HG03025 (cell line): ENCODE measurements around the gene SPART.

Source experiments
- ATAC-seq: cut with Tn5 transposase; IDR thresholded peaks from one replicate; pipeline ENCODE4 v1.9.1; 2021; ENCODE audit warnings: mild to moderate bottlenecking, moderate library complexity; ENCODE audit not compliant: unreplicated experiment, low FRiP score

The SPART gene

DNA sequence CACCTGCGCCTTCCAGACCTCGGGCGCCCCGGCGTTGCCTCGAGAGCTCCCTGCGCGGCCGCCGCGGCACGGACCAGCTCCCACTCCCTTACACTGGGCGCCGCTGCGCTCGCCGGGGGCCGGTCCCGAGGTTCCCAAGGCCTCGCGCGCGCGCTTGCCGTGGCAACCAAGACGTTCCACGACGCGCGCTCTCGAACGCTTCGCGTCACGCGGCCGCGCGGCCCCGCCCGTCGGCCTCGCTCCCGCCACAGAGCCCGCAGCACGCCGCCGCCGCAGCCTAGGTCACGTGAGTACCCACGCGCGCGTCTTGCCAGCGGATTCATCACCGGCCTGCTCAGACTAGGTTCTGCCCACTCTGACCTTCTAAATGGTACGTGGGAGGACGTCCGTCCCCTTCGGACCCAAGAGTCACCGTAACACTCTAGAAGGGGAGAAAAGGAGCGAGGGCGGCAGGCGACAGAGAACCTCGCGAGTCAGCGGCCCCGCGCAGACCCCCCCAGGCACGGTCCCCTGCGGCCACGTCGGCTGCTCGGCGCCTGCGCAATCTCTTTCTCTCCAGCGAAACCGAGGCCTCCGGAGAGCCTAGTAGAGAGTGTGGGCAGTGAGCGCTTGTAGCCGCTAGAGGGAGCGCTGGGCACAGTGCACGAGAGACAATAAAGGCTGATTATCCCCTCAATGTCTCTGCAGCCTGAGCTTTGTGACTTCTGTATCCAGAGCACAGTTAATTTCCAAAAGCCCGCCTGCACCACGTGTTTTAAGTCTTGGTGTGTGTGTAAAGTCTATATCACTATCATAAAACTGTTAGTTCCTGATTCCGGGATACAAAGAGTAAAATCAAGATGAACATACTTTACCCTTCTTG is at the start of gene SPART:
SPART (minus strand) TSS at position 173 of the 862 bp plus-strand sequence. CDS start 10,564 bp downstream, outside the sequence.
- ATAC-seq, result peak; percentile 96

- ATAC-seq, result no peak
Observed at GRCh38 chr13:36395280-36395679, 49.1 kb upstream of the SPART start.

DNA sequence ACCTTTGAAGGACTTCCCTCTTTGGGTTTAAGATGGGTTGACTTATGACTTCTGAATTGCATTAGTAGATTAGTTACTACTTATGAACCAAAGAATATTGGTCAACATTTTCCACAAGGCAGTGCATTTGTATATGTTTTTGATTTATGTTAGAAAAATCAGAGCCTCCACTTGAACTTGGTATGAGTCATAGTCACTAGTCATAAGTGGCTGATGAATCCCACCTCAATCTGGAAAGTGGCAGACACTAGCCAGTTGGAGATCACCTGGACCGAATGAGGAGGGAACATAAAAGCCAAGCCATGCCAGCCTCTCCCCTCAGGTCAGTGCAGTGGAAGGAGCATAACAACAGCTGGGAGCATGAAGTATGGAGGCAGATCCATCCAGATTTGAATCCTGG is 39.3 kb upstream of the SPART start:
- ATAC-seq, result no peak

DNA sequence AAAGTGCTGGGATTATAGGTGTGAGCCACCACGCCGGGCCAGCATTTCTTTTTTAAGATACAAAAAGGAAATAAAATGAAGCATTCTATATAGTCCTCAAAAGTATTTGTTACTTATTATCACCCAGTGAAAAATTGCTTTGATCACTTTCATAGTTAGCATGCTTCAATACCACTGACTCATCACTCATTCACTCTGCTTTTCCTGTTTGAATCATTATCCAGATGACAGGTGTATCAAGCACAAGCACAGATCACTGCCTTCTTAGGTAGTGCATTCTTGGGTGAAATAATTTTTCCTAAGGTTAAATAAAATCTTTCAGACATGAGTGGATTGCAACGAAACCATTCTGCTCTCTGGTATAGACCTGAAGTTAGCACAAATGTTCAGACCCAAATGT is 35.8 kb upstream of the SPART start:
- no peak for ATAC-seq

DNA sequence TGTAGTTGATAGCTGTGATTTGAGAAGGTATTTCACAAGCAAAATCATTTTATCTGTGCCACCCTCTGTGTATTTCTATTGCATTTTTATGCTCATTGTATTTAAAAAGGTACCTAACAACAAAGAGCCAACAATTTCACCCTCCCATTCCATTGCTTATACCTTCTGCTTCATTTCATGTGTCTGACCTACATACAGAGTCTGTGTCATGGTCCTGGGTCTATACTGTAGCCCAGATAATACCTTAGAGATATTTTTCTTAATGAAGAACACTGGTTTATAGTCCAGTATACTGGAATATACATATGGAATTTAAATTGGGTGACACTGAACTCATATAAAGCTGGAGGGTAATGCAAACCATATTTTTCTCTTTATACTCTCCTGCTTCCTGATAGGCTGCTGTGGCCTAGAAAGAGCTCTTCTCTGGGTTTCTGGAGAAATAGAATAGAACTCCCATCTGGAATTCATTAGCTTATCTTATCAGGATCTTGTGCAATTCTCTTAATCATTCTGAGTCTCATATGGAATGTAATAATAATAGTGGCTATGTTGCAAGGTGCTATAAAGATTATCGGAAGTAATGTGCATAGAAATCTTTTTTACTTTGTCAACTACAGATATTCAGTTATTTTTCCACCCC is 31.8 kb upstream of the SPART start:
- no peak for ATAC-seq

DNA sequence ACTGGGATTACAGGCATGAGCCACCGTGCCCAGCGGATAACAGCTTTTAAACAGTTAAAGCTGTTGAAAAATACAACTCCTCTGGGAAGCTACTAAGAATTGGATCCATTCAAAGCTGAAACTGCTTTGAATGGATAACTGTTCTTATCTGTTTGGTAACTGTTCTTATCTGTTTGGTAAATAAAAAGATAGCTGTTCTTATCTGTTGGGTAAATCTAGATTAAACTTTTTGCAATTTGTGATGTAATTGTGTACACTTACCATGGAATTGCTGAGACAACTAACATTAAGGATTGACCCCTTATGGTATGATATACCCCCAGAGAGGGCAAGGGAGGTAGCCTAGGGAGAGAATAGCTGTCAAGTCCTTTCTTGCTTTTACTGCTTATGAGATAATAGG is 27.9 kb upstream of the SPART start:
- ATAC-seq, result no peak

DNA sequence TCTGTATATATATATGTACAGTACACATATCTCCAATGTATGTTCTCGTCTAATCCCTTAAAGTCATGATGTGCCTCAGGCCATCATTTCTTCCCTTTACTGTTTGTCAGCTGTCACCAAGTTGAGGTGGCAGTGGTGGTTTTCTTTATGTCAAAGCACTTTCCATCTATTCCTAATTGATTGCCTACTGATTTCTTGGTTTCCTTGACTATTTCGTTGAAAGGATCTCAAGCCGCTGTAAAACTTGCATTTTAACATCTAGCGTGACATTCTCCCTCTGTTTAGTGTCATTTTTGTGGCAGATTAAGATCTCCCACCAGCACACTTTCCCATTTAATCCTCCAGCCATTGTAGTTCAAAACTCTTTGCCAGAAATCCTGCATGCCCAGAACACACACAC is 25.0 kb upstream of the SPART start:
- no peak for ATAC-seq

DNA sequence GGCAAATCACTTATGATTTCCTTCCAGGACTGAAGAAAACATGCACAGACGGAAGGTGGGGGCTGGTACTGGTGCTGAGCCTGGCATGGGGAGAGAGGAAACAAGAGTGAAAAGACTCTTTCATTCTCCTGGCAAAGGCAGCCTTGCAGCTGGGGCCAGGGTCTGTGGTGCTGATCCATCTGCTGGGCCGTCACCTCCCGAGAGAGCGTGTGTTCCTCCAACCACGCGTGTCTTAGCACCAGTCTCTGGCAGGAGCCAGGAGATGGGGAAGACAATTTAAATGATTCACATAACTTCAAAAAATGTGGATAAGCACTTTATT is 23.9 kb upstream of the SPART start:
- no peak for ATAC-seq

GRCh38 chr13:36369268-36370107 is 23.3 kb upstream of the SPART start:
- ATAC-seq, result no peak

DNA sequence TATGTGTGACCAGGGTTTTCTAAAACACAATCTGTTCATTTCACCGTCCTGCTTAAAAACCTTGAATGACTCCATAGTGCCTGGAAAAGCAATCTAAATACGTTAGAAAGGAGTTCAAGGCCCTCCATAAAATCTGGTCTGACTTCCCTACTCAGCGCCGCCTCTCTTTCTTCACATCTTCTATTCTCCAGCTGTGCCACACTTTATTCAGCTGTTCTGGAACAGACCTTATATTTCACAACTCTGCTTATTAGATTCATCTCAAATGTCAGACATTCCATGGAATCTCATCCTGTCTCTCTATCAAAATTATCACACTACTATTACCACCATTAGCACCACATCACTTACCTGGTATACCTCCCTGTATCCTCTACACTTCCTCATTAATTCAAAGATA is 19.8 kb upstream of the SPART start:
- no peak for ATAC-seq

DNA sequence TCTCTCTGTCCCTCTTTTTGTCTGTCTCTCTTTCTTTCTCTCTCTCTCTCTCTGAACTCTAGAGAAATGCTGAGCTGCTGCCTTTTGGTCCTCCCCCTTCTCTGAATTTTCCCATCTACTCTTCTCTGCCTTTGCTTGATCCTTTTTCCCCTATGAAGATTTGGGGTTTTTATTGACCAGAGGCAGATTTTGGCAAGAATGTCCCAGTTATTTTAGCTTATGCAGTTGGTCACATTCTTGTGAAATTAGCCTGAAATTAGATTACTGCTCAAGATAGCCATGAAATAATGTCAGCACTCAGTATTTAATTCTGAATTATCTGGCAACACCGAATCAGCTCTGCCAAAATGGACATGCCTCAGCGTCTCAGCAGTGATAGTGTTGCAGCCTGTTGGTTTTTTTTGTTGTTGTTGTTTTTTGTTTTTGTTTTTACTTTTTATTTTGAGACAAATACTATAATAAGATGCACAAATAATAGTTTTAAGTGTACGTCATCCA is 17.2 kb upstream of the SPART start:
- no peak for ATAC-seq

GRCh38 chr13:36362914-36363313 is 16.7 kb upstream of the SPART start:
- no peak for ATAC-seq

GRCh38 chr13:36362251-36362650 is 16.1 kb upstream of the SPART start:
- ATAC-seq, result no peak

DNA sequence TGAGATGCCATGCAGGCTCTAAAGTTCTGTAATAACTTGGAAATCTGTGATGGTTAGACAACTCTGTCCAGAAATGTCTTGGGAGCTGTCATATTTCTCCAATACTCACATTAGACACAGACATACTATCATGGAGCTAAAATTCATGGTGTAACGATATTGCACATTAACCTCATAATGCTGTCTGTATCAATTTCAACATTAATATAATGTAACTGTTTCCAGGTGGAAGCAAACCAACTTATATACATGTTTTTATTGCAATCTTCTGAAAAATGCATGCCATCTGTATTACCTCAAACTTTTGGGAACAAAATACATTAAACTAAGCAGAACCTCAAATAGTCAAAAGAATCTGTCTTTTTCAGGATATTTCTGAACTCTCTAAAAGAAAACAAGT is 14.7 kb upstream of the SPART start:
- no peak for ATAC-seq

- no peak for ATAC-seq
Observed at GRCh38 chr13:36359301-36359950, 13.2 kb upstream of the SPART start.

- ATAC-seq, result no peak
Observed at GRCh38 chr13:36358175-36358718, 12.1 kb upstream of the SPART start.

- no peak for ATAC-seq
Observed at GRCh38 chr13:36357692-36358091, 11.5 kb upstream of the SPART start.

DNA sequence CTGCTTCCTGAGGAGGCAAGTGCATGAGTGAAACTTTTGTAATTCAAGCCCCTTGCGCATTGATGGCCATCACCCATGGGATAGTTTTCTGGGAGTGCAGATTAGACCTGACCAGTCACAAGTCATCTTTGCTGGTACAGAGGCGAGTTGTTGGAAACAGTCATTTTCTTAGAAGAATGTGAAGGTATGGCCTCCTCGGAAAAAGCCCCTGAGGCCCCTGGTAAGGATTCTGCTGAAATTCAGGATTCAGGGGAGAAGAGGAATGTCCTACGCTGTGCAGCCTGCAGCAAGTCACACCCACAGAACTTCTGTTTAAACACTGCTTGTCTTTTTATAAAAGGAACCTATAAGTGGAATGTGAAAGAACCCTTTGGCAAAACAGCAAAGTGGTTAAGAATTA is 11.0 kb upstream of the SPART start:
- ATAC-seq, result no peak

- ATAC-seq, result no peak
Observed at GRCh38 chr13:36356058-36356457, 9.9 kb upstream of the SPART start.

DNA sequence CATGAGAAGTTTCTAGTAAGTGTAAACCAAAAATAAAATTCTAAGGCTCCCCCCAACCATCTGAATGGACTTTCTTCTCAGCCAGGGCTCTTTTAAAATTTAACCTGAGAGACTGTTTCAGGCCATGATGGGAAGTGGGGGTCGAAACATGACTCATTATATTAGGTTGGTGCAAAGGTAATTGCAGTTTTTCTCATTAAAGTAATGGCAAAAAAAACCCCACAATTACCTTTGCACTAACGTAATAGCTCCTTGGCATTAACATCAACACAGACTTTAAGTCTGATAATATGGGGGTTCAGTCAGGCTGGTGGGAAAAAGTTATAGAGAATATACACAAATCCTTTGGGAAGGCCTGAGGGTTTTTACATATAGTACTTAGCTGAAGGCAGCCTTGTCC is 9.4 kb upstream of the SPART start:
- no peak for ATAC-seq
